SU-DHL-6 (cell line): ENCODE results near the gene LRIG1.

Experiments
- EZH2phosphoT487 ChIP-seq: fragments of 200-600 bp; sonication (generic), shearing (Covaris generic); conservative IDR thresholded peaks from 2 replicates; pipeline ENCODE4 v1.6.1; 2018; ENCODE audit warnings: mild to moderate bottlenecking, antibody characterized with exemption, low read length, moderate library complexity, mixed read lengths
- TF ChIP-seq, protein P1 (sequence below): fragments of 200-600 bp; sonication (generic); IDR thresholded peaks from one replicate; pipeline ENCODE4 v1.5.1; 2017; ENCODE audit warnings: antibody characterized with exemption, mild to moderate bottlenecking, low read length, moderate library complexity; ENCODE audit not compliant: insufficient read depth, poor library complexity, severe bottlenecking

DNA sequence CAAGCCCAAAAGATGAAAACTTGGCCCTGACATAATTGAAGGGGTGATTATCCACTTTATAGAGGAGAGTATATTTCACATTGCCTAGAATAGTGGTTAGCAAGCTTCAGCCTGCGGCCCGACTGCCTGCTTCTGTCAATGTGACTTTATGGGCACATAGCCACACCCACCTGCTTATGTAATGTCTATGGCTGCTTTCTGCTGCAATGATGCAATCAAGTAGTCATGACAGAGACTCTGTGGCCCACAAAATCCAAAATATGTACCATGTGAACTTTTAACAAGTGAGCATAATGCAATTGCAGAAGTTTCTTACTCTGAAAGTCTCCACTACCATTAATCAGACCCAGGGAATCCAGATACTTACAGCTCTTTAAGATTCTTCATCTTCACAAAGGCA lies 103.1 kb downstream of the LRIG1 start:
- TF ChIP-seq, protein P1, sequence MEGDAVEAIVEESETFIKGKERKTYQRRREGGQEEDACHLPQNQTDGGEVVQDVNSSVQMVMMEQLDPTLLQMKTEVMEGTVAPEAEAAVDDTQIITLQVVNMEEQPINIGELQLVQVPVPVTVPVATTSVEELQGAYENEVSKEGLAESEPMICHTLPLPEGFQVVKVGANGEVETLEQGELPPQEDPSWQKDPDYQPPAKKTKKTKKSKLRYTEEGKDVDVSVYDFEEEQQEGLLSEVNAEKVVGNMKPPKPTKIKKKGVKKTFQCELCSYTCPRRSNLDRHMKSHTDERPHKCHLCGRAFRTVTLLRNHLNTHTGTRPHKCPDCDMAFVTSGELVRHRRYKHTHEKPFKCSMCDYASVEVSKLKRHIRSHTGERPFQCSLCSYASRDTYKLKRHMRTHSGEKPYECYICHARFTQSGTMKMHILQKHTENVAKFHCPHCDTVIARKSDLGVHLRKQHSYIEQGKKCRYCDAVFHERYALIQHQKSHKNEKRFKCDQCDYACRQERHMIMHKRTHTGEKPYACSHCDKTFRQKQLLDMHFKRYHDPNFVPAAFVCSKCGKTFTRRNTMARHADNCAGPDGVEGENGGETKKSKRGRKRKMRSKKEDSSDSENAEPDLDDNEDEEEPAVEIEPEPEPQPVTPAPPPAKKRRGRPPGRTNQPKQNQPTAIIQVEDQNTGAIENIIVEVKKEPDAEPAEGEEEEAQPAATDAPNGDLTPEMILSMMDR: no peak
- TF ChIP-seq EZH2phosphoT487: no peak
